IMR-90 (cell line): Measurements from ENCODE around the gene SNX6. TPM values are rescaled to one million over a fixed set of nuclear protein-coding genes. Genes with fewer than 3 reads are reported as not detected.
A peak's percentile ranks its signal among the peaks of the same experiment; 100 is the strongest.
"Not testable (repeated sequence)": the region's sequence is repeated elsewhere in the genome, so short reads cannot be mapped to it uniquely, and the experiment has no call there.

ENCODE experiments used
- ATAC-seq: fragments of 200-7000 bp; cut with Tn5 transposase; 2 replicates; pipeline ENCODE4 v1.9.1; 2020; ENCODE audit warnings: low read depth, mild to moderate bottlenecking, moderate library complexity
- BruUV-seq: library from RNA; stranded (reverse); fragments of 400-500 nt; replicated peaks from 2 replicates; lab custom pipeline; 2021; lab: Mats Ljungman, UMichigan
- CTCF ChIA-PET: fragments of 300-600 bp; formaldehyde crosslinking; extraction: SDS; loops from one replicate; lab custom pipeline; 2021; ENCODE audit warnings: antibody characterized with exemption; lab: Yijun Ruan, JAX
- POLR2A ChIA-PET: fragments of 300-600 bp; sonication (Branson Sonifier 250); formaldehyde crosslinking; loops from one replicate; lab custom pipeline; 2022; ENCODE audit warnings: antibody characterized with exemption; ENCODE audit not compliant: unreplicated experiment; lab: Charles Lee
- DNase-seq: peaks from one replicate; pipeline ENCODE4 v3.0.0; 2013
- H2AFZ ChIP-seq: replicated peaks from 2 replicates; pipeline ENCODE3; 2013; ENCODE audit warnings: low read length, mild to moderate bottlenecking; ENCODE audit not compliant: poor library complexity
- H2AK5ac ChIP-seq: 2 replicates; pipeline ENCODE4 v1.6.1; 2013; ENCODE audit warnings: low read depth, low read length, inconsistent platforms
- H2AK9ac ChIP-seq: replicated peaks from 2 replicates; pipeline ENCODE3; 2013; ENCODE audit warnings: mild to moderate bottlenecking, low read depth, low read length, moderate library complexity; ENCODE audit not compliant: poor library complexity
- H2BK120ac ChIP-seq: 2 replicates; pipeline ENCODE4 v1.6.1; 2013; ENCODE audit warnings: low read depth, low read length, inconsistent platforms
- H2BK15ac ChIP-seq: 3 replicates; pipeline ENCODE4 v1.6.1; 2013; ENCODE audit warnings: low read depth, low read length, inconsistent platforms
- H2BK20ac ChIP-seq: 2 replicates; pipeline ENCODE4 v1.6.1; 2013; ENCODE audit warnings: low read depth, mild to moderate bottlenecking, inconsistent platforms, low read length, moderate library complexity
- H2BK5ac ChIP-seq: 2 replicates; pipeline ENCODE4 v1.6.1; 2013; ENCODE audit warnings: mild to moderate bottlenecking, low read depth, low read length, inconsistent platforms; ENCODE audit not compliant: poor library complexity, severe bottlenecking
- H3K14ac ChIP-seq: replicated peaks from 2 replicates; pipeline ENCODE4 v1.6.1; 2013; ENCODE audit warnings: low read depth, low read length, inconsistent platforms
- H3K18ac ChIP-seq: 2 replicates; pipeline ENCODE4 v1.6.1; 2013; ENCODE audit warnings: low read depth, low read length, control low read depth
- H3K23ac ChIP-seq: 2 replicates; pipeline ENCODE4 v1.6.1; 2013; ENCODE audit warnings: low read depth, low read length, inconsistent platforms
- H3K27ac ChIP-seq: 2 replicates; pipeline ENCODE4 v1.5.1; 2013; ENCODE audit warnings: mild to moderate bottlenecking, control low read depth, low read length; ENCODE audit not compliant: insufficient read depth
- H3K27me3 ChIP-seq: 2 replicates; pipeline ENCODE4 v1.6.1; 2013; ENCODE audit warnings: low read length; ENCODE audit not compliant: control insufficient read depth, insufficient read depth
- H3K36me3 ChIP-seq: 2 replicates; pipeline ENCODE4 v1.6.1; 2013; ENCODE audit warnings: low read length, mixed read lengths; ENCODE audit not compliant: control insufficient read depth, insufficient read depth
- H3K4ac ChIP-seq: 2 replicates; pipeline ENCODE4 v1.6.1; 2013; ENCODE audit warnings: low read depth, low read length, inconsistent platforms
- H3K4me1 ChIP-seq: 2 replicates; pipeline ENCODE4 v1.6.1; 2013; ENCODE audit warnings: low read length, mixed read lengths; ENCODE audit not compliant: control insufficient read depth, insufficient read depth
- H3K4me2 ChIP-seq: 2 replicates; pipeline ENCODE4 v1.6.1; 2013; ENCODE audit warnings: low read depth, mild to moderate bottlenecking, control low read depth, low read length, moderate library complexity
- H3K4me3 ChIP-seq: 2 replicates; pipeline ENCODE4 v1.5.1; 2013; ENCODE audit warnings: low read depth, mild to moderate bottlenecking, control low read depth, low read length, moderate library complexity; ENCODE audit not compliant: insufficient read depth
- H3K56ac ChIP-seq: 2 replicates; pipeline ENCODE4 v1.6.1; 2013; ENCODE audit warnings: low read length, inconsistent platforms; ENCODE audit not compliant: insufficient read depth; ENCODE audit errors: extremely low read depth
- H3K79me1 ChIP-seq, 2 experiments: 2 replicates each; pipeline ENCODE4 v1.6.1; 2013; ENCODE audit warnings: low read length in 2 of 2, inconsistent platforms in 1 of 2, low read depth in 1 of 2
- H3K9ac ChIP-seq: 2 replicates; pipeline ENCODE4 v1.6.1; 2013; ENCODE audit warnings: low read depth, low read length, control low read depth
- H3K9me1 ChIP-seq: 2 replicates; pipeline ENCODE4 v1.6.1; 2013; ENCODE audit warnings: low read length, inconsistent platforms; ENCODE audit not compliant: insufficient read depth
- H3K9me3 ChIP-seq: 2 replicates; pipeline ENCODE4 v1.6.1; 2013; ENCODE audit warnings: low read length; ENCODE audit not compliant: control insufficient read depth, insufficient read depth
- H4K20me1 ChIP-seq: 2 replicates; pipeline ENCODE4 v1.6.1; 2013; ENCODE audit warnings: low read length, inconsistent platforms; ENCODE audit not compliant: insufficient read depth
- H4K5ac ChIP-seq: 2 replicates; pipeline ENCODE4 v1.6.1; 2013; ENCODE audit warnings: mild to moderate bottlenecking, low read depth, low read length, control low read depth
- H4K8ac ChIP-seq, 2 experiments: 2 replicates each; pipeline ENCODE4 v1.6.1; 2013; ENCODE audit warnings: low read depth in 2 of 2, low read length in 2 of 2, control low read depth in 1 of 2, inconsistent platforms in 1 of 2
- H4K91ac ChIP-seq: 2 replicates; pipeline ENCODE4 v1.6.1; 2013; ENCODE audit warnings: low read depth, low read length, inconsistent platforms; ENCODE audit not compliant: insufficient read depth
- WGBS, 2 experiments: methylation state at CpG; one replicate each; pipeline versions ENCODE4 v1.1.5 to v1.1.7; 2013; ENCODE audit warnings: missing lambda C conversion rate in 2 of 2; ENCODE audit not compliant: insufficient read length in 1 of 2; ENCODE audit errors: extremely low coverage in 2 of 2; 5-methylcytosine and 5-hydroxymethylcytosine counted together
- dilution Hi-C: fragments of 300-500 bp; cut with HindIII; formaldehyde crosslinking; loops from one replicate; pipeline ENCODE4 v1.14.3; 2018; ENCODE audit warnings: low sequenced_read_pairs; ENCODE audit not compliant: unreplicated experiment
- in situ Hi-C: fragments of 300-500 bp; cut with MboI; formaldehyde crosslinking; loops from 3 replicates; pipeline ENCODE4 v1.14.3; 2019; ENCODE audit warnings: low sequenced_read_pairs, inconsistent platforms, mixed read lengths
- intact Hi-C: fragments of 100-400 bp; cut with micrococcal nuclease; formaldehyde crosslinking; loops from 2 replicates; pipeline ENCODE4 v1.10.0; 2022
- polyA plus RNA-seq, 3 experiments: library from polyadenylated mRNA; depleted of rRNA; stranded (reverse); fragments of >200 nt; gene quantifications; 2 replicates each; pipeline ENCODE4 v1.2.3, GENCODE V29; 2012; ENCODE audit warnings: low replicate concordance in 1 of 3
- total RNA-seq: library from RNA; depleted of rRNA; stranded (reverse); fragments of >200 nt; gene quantifications from 2 replicates; pipeline ENCODE4 v1.2.3, GENCODE V29; 2012

SNX6 gene
- total and polyA plus RNA-seq, 2 of the 4 experiments (the other 2 are of a cell fraction): 116 to 127 TPM

GRCh38 chr14:34555583-34556497, 74.1 kb downstream of the SNX6 start:
- H3K36me3 ChIP-seq, H2AK5ac ChIP-seq, intact Hi-C loops, H3K27ac ChIP-seq, H2AK9ac ChIP-seq, H3K4ac ChIP-seq, H3K18ac ChIP-seq, H2BK120ac ChIP-seq, H4K20me1 ChIP-seq, in situ Hi-C loops, H3K4me3 ChIP-seq, POLR2A ChIA-PET, H3K9me1 ChIP-seq, H4K8ac ChIP-seq, H3K14ac ChIP-seq, H2BK20ac ChIP-seq, H3K27me3 ChIP-seq, H4K91ac ChIP-seq, CTCF ChIA-PET, H3K9ac ChIP-seq, H3K4me2 ChIP-seq, H3K4me1 ChIP-seq, DNase-seq, H4K5ac ChIP-seq, H3K23ac ChIP-seq, H2AFZ ChIP-seq, H3K9me3 ChIP-seq, dilution Hi-C loops, H3K79me1 ChIP-seq, H2BK15ac ChIP-seq, H3K56ac ChIP-seq, H2BK5ac ChIP-seq, BruUV-seq: not testable (repeated sequence)
- no CpG with 5 or more reads among the region's 49 CpGs for WGBS, 2 experiments
- peak; percentile 75 for ATAC-seq
